Hepatocyte (in vitro differentiated cells): ENCODE results near the gene RXFP4. TPM values are rescaled to one million over a fixed set of nuclear protein-coding genes. Genes with fewer than 3 reads are reported as not detected.

Experiments
- DNase-seq: peaks from one replicate; pipeline ENCODE4 v3.0.0-alpha.2; 2016; ENCODE audit warnings: low spot score
- H2AFZ ChIP-seq: fragments of 200-600 bp; sonication (generic); 2 replicates; pipeline ENCODE4 v1.6.0; 2016; ENCODE audit warnings: antibody characterized with exemption, mild to moderate bottlenecking
- H3K27ac ChIP-seq: fragments of 200-600 bp; sonication (generic); 2 replicates; pipeline ENCODE4 v1.5.1; 2016; ENCODE audit warnings: mild to moderate bottlenecking
- H3K27me3 ChIP-seq: fragments of 200-600 bp; sonication (generic); 2 replicates; pipeline ENCODE4 v1.6.1; 2016
- H3K36me3 ChIP-seq: fragments of 200-600 bp; sonication (generic); replicated peaks from 2 replicates; pipeline ENCODE4 v1.5.1; 2016; ENCODE audit warnings: low read depth; ENCODE audit not compliant: insufficient read depth
- H3K4me1 ChIP-seq: fragments of 200-600 bp; sonication (generic); 2 replicates; pipeline ENCODE4 v1.5.1; 2016; ENCODE audit warnings: mild to moderate bottlenecking, moderate library complexity; ENCODE audit not compliant: insufficient read depth
- H3K4me2 ChIP-seq: fragments of 200-600 bp; sonication (generic); 2 replicates; pipeline ENCODE4 v1.6.0; 2016
- H3K4me3 ChIP-seq: fragments of 200-600 bp; sonication (generic); 2 replicates; pipeline ENCODE4 v1.5.1; 2016; ENCODE audit warnings: mild to moderate bottlenecking
- H3K79me2 ChIP-seq: fragments of 200-600 bp; sonication (generic); 2 replicates; pipeline ENCODE4 v1.6.0; 2017; ENCODE audit warnings: mild to moderate bottlenecking
- H3K9me2 ChIP-seq: fragments of 200-600 bp; sonication (generic); replicated peaks from 2 replicates; pipeline ENCODE4 v1.6.0; 2017; ENCODE audit warnings: mild to moderate bottlenecking; ENCODE audit not compliant: insufficient read depth
- H3K9me3 ChIP-seq: fragments of 200-600 bp; sonication (generic); 2 replicates; pipeline ENCODE4 v1.5.1; 2016; ENCODE audit warnings: low read depth, mild to moderate bottlenecking
- H4K20me1 ChIP-seq: fragments of 200-600 bp; sonication (generic); 2 replicates; pipeline ENCODE4 v1.6.0; 2016; ENCODE audit warnings: mild to moderate bottlenecking; ENCODE audit not compliant: insufficient read depth, poor library complexity, severe bottlenecking
- CTCF ChIP-seq: fragments of 200-600 bp; sonication (generic); IDR thresholded peaks from 2 replicates; pipeline ENCODE4 v1.5.1; 2016; ENCODE audit warnings: antibody characterized with exemption, mild to moderate bottlenecking; ENCODE audit not compliant: poor library complexity
- EZH2 ChIP-seq: fragments of 200-600 bp; sonication (generic); IDR thresholded peaks from 2 replicates; pipeline ENCODE4 v1.6.1; 2016; ENCODE audit warnings: antibody characterized with exemption, mild to moderate bottlenecking, borderline replicate concordance
- EZH2phosphoT487 ChIP-seq: fragments of 200-600 bp; sonication (generic); IDR thresholded peaks from one replicate; pipeline ENCODE4 v1.6.1; 2018; ENCODE audit warnings: antibody characterized with exemption, mild to moderate bottlenecking, low read depth, moderate library complexity; ENCODE audit not compliant: unreplicated experiment, severe bottlenecking
- WGBS: methylation state at CpG from one replicate; pipeline ENCODE4 v1.1.6; 2016; ENCODE audit warnings: low lambda C conversion rate; ENCODE audit errors: missing lambda C conversion rate; 5-methylcytosine and 5-hydroxymethylcytosine counted together
- polyA plus RNA-seq: library from polyadenylated mRNA; unstranded; fragments of >200 nt; fragmentation: Nextera tagmentation; extraction: Ambion mirVana; gene quantifications from 2 replicates; pipeline ENCODE4 v1.2.1, GENCODE V29; 2016
- total RNA-seq: library from RNA; depleted of rRNA; stranded (reverse); fragments of >200 nt; gene quantifications from 2 replicates; pipeline ENCODE4 v1.2.3, GENCODE V29; 2014

The RXFP4 gene
- total and polyA plus RNA-seq, 2 experiments from 2014 or later: 0.83 TPM; not detected in 1

- Histone ChIP-seq H3K4me2 (no peak overlapping the region), H3K79me2 (no peaks in the 10 kb centered on the region), H3K4me3 (no peak overlapping the region), H3K4me1 (peaks cover 14% of the 10 kb centered on the region), H3K9me2 (no peaks in the 10 kb centered on the region), H2AFZ (no peak overlapping the region), H3K36me3 (no peaks in the 10 kb centered on the region), H3K27ac (no peak overlapping the region), H3K9me3 (no peaks in the 10 kb centered on the region), H3K27me3 (no peaks in the 10 kb centered on the region), H4K20me1 (no peaks in the 10 kb centered on the region)
- TF ChIP-seq CTCF (no peak), EZH2phosphoT487 (no peak), EZH2 (no peak)
- 99% methylated on average over 7 of the region's 8 CpGs for WGBS
- DNase-seq: no peak
These were observed 6.3 kb downstream of the RXFP4 start for GRCh38 chr1:155947741-155948140.

- no peak overlapping the region for H3K4me2 ChIP-seq
- no peaks in the 10 kb centered on the region for H3K9me2 ChIP-seq
- H2AFZ ChIP-seq: no peak overlapping the region
- TF ChIP-seq EZH2 (no peak), CTCF (no peak), EZH2phosphoT487 (no peak)
- DNase-seq: no peak
- no peak overlapping the region for H3K27ac ChIP-seq
- no peaks in the 10 kb centered on the region for H3K4me1 ChIP-seq
- H3K27me3 ChIP-seq: no peaks in the 10 kb centered on the region
- no peak overlapping the region for H3K4me3 ChIP-seq
- H4K20me1 ChIP-seq: no peaks in the 10 kb centered on the region
- 98% methylated on average over 27 of the region's 27 CpGs for WGBS
- no peaks in the 10 kb centered on the region for H3K36me3 ChIP-seq
- no peaks in the 10 kb centered on the region for H3K79me2 ChIP-seq
- H3K9me3 ChIP-seq: no peaks in the 10 kb centered on the region
These were observed 9.4 kb downstream of the RXFP4 start for GRCh38 chr1:155950829-155951228.

GRCh38 chr1:155951753-155952504 is 10.5 kb downstream of the RXFP4 start:
- H3K27me3 ChIP-seq: no peaks in the 10 kb centered on the region
- DNase-seq: no peak
- no peaks in the 10 kb centered on the region for H3K9me2 ChIP-seq
- no peak overlapping the region for H3K4me3 ChIP-seq
- H2AFZ ChIP-seq: no peak overlapping the region
- WGBS: 83% methylated on average over 6 of the region's 6 CpGs
- no peaks in the 10 kb centered on the region for H3K36me3 ChIP-seq
- H3K9me3 ChIP-seq: no peaks in the 10 kb centered on the region
- H3K79me2 ChIP-seq: no peaks in the 10 kb centered on the region
- no peaks in the 10 kb centered on the region for H4K20me1 ChIP-seq
- no peak for TF ChIP-seq EZH2phosphoT487
- no peak for TF ChIP-seq CTCF
- TF ChIP-seq EZH2: no peak
- no peak overlapping the region for H3K27ac ChIP-seq
- no peaks in the 10 kb centered on the region for H3K4me1 ChIP-seq
- no peak overlapping the region for H3K4me2 ChIP-seq
